K562 (cell line): ENCODE data around the gene PRKAR2B. TPM values are rescaled to one million over a fixed set of nuclear protein-coding genes. Genes with fewer than 3 reads are reported as not detected.

Source experiments
- ATF3 ChIP-seq, 2 experiments: fragments of 450-650 bp in 1 of 2; sonication (generic) in 1 of 2; formaldehyde crosslinking in 1 of 2; IDR thresholded peaks in 1 of 2; conservative IDR thresholded peaks in 1 of 2; 2 replicates each; pipeline versions ENCODE4 v1.6.1 to v1.8.1; 2016 to 2023; ENCODE audit warnings: mild to moderate bottlenecking in 2 of 2, moderate library complexity in 2 of 2, inconsistent platforms in 1 of 2, missing genetic modification reagents in 1 of 2
- BDP1 ChIP-seq: IDR thresholded peaks from 3 replicates; pipeline ENCODE4 v1.6.1; 2011; ENCODE audit not compliant: insufficient read length, insufficient read depth
- ELF2 ChIP-seq: fragments of 250-450 bp; sonication (Bioruptor Pico); IDR thresholded peaks from 2 replicates; pipeline ENCODE4 v1.5.0; 2021; ENCODE audit warnings: mild to moderate bottlenecking
- ELF4 ChIP-seq: fragments of 450-650 bp; formaldehyde crosslinking; IDR thresholded peaks from 2 replicates; pipeline ENCODE4 v1.4.0; 2022; ENCODE audit warnings: missing genetic modification characterization
- HSF4 ChIP-seq: fragments of 250-450 bp; sonication (Bioruptor Pico); IDR thresholded peaks from 2 replicates; pipeline ENCODE4 v2.1.2; 2022; ENCODE audit warnings: mild to moderate bottlenecking, moderate library complexity, borderline replicate concordance
- IRF2 ChIP-seq: sonication (generic); formaldehyde crosslinking; IDR thresholded peaks from 2 replicates; pipeline ENCODE4 v1.8.1; 2022; ENCODE audit warnings: mild to moderate bottlenecking, missing genetic modification reagents
- LARP7 ChIP-seq: fragments of 450-650 bp; IDR thresholded peaks from 2 replicates; pipeline ENCODE4 v1.6.1; 2016
- MITF ChIP-seq: IDR thresholded peaks from 2 replicates; pipeline ENCODE4 v1.6.1; 2014; ENCODE audit warnings: antibody characterized with exemption
- MTF1 ChIP-seq: fragments of 250-450 bp; sonication (Bioruptor Pico); IDR thresholded peaks from 2 replicates; pipeline ENCODE4 v1.9.0; 2021; ENCODE audit warnings: moderate library complexity, mild to moderate bottlenecking, inconsistent platforms, borderline replicate concordance
- NFIC ChIP-seq: fragments of 450-650 bp; IDR thresholded peaks from 2 replicates; pipeline ENCODE4 v1.6.1; 2017; ENCODE audit warnings: mild to moderate bottlenecking, inconsistent platforms
- PHTF2 ChIP-seq: fragments of 250-450 bp; sonication (Bioruptor Pico); IDR thresholded peaks from 2 replicates; pipeline ENCODE4 v1.5.0; 2021; ENCODE audit warnings: mild to moderate bottlenecking
- PML ChIP-seq: IDR thresholded peaks from 2 replicates; pipeline ENCODE4 v1.6.1; 2012; ENCODE audit warnings: low read length, inconsistent platforms
- POLR2AphosphoS2 ChIP-seq: IDR thresholded peaks from 2 replicates; pipeline ENCODE4 v1.6.1; 2012; ENCODE audit warnings: low read length, improper control_type of control experiment
- RBFOX2 ChIP-seq: fragments of 200-400 bp; formaldehyde crosslinking; IDR thresholded peaks from 2 replicates; pipeline ENCODE4 v1.6.1; 2017; ENCODE audit warnings: low read depth, mild to moderate bottlenecking, low read length, moderate library complexity
- SAP30 ChIP-seq: fragments of 200-600 bp; sonication (generic); IDR thresholded peaks from 2 replicates; pipeline ENCODE4 v1.6.1; 2012; ENCODE audit warnings: borderline replicate concordance, low read depth, mild to moderate bottlenecking, moderate library complexity, low read length, control low read depth, inconsistent platforms; ENCODE audit not compliant: insufficient read depth, poor library complexity, severe bottlenecking
- SETDB1 ChIP-seq: IDR thresholded peaks from one replicate; pipeline ENCODE4 v1.6.1; 2012; ENCODE audit warnings: low read length, control low read depth, inconsistent platforms
- SMC3 ChIP-seq: conservative IDR thresholded peaks from 2 replicates; pipeline ENCODE4 v1.6.1; 2011; ENCODE audit warnings: low read depth, low read length, improper control_type of control experiment; ENCODE audit not compliant: insufficient read depth
- SREBF1 ChIP-seq: fragments of 150-350 bp; IDR thresholded peaks from 2 replicates; pipeline ENCODE4 v1.6.1; 2014; ENCODE audit warnings: antibody characterized with exemption, low read depth, low read length, borderline replicate concordance
- U2AF2 ChIP-seq: fragments of 200-400 bp; formaldehyde crosslinking; optimal IDR thresholded peaks from 2 replicates; pipeline ENCODE3; 2017; ENCODE audit warnings: low read depth, mild to moderate bottlenecking, low read length
- ZNF12 ChIP-seq: sonication (generic); formaldehyde crosslinking; IDR thresholded peaks from 2 replicates; pipeline ENCODE4 v1.4.0; 2020; ENCODE audit warnings: mild to moderate bottlenecking, missing genetic modification reagents
- ZNF143 ChIP-seq: sonication (generic); formaldehyde crosslinking; IDR thresholded peaks from 2 replicates; pipeline ENCODE4 v1.9.0; 2022; ENCODE audit warnings: mild to moderate bottlenecking, missing genetic modification reagents
- ZNF175 ChIP-seq: fragments of 200-800 bp; sonication (Bioruptor generic); IDR thresholded peaks from 2 replicates; pipeline ENCODE4 v1.6.1; 2016; ENCODE audit warnings: low read depth, mild to moderate bottlenecking, missing genetic modification characterization, missing compliant biosample characterization
- ZNF507 ChIP-seq: conservative IDR thresholded peaks from 2 replicates; pipeline ENCODE4 v1.6.1; 2017; ENCODE audit warnings: missing genetic modification characterization, missing compliant biosample characterization
- ZNF583 ChIP-seq: fragments of 250-450 bp; sonication (Bioruptor Pico); IDR thresholded peaks from 2 replicates; pipeline ENCODE4 v1.4.0; 2020
- ZSCAN29 ChIP-seq: fragments of 450-650 bp; IDR thresholded peaks from 2 replicates; pipeline ENCODE4 v1.6.1; 2017
- polyA plus RNA-seq, 8 experiments: library from polyadenylated mRNA; depleted of rRNA in 4 of 8; stranded (reverse) in 5 of 8; unstranded in 3 of 8; fragments of >200 nt; fragmentation: Nextera tagmentation in 2 of 8; fragmentation: Illumina TruSeq in 1 of 8; extraction: Ambion mirVana in 2 of 8; extraction: Trizol in 1 of 8; gene quantifications; 2 replicates each; pipeline versions ENCODE4 v1.2.1 to v1.2.3, GENCODE V29; 2011 to 2014; ENCODE audit warnings: inconsistent platforms in 1 of 8, missing spikeins in 1 of 8
- total RNA-seq, 7 experiments: library from RNA; depleted of rRNA in 6 of 7; stranded (reverse); fragments of >200 nt in 6 of 7; fragmentation: Illumina TruSeq in 2 of 7; extraction: Trizol in 2 of 7; gene quantifications; 2 replicates each; pipeline versions ENCODE4 v1.2.1 to v1.2.3, GENCODE V29; 2011 to 2021; ENCODE audit warnings: low replicate concordance in 1 of 7
- TF ChIP-seq, protein P1 (sequence below): fragments of 450-650 bp; IDR thresholded peaks from 2 replicates; pipeline ENCODE4 v1.6.1; 2016

PRKAR2B gene
- total and polyA plus RNA-seq, 9 of the 15 experiments (the other 6 are each of a cell fraction or from before 2014, with no cell fraction given): 59.0 to 173 (median 129) TPM

- TF ChIP-seq U2AF2 (no peak), HSF4 (CRISPR knock-in tag) (no peak), ELF2 (no peak), BDP1 (no peak), RBFOX2 (peak; percentile 93), MITF (peak; percentile 100), LARP7 (0 out of 2 replicates have a peak, but pooled peaks have one; percentile 18), PML (peak; percentile 75), IRF2 (no peak), ATF3 (IDR thresholded peaks at IDR 0.05) (peak; percentile 63; the same call in 1 of the 2 replicates), ATF3 (CRISPR knock-in tag; conservative IDR thresholded peaks at IDR 0.05) (peak; percentile 72), NFIC (peak; percentile 73), ELF4 (CRISPR knock-in tag) (peak; percentile 28; the same call in 1 of the 2 replicates), ZNF507 (tag) (no peak), PHTF2 (CRISPR knock-in tag) (no peak), SETDB1 (no peak), ZSCAN29 (no peak), ZNF12 (peak; percentile 77; the same call in 1 of the 2 replicates), SREBF1 (no peak; the same call in 1 of the 2 replicates), ZNF175 (0 out of 2 replicates have a peak, but pooled peaks have one; percentile 47), ZNF583 (CRISPR knock-in tag) (0 out of 2 replicates have a peak, but pooled peaks have one; percentile 25), ZNF143 (no peak), SMC3 (peak; percentile 63), SAP30 (peak; percentile 89), POLR2AphosphoS2 (peak; percentile 91), MTF1 (CRISPR knock-in tag) (no peak)
- TF ChIP-seq, protein P1, sequence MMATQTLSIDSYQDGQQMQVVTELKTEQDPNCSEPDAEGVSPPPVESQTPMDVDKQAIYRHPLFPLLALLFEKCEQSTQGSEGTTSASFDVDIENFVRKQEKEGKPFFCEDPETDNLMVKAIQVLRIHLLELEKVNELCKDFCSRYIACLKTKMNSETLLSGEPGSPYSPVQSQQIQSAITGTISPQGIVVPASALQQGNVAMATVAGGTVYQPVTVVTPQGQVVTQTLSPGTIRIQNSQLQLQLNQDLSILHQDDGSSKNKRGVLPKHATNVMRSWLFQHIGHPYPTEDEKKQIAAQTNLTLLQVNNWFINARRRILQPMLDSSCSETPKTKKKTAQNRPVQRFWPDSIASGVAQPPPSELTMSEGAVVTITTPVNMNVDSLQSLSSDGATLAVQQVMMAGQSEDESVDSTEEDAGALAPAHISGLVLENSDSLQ: peak; percentile 51; the same call in 1 of the 2 replicates
Observed at GRCh38 chr7:107169120-107170050, 124.9 kb downstream of the PRKAR2B start (continued).
